Measurements from ENCODE around the gene ULBP2. TPM values are rescaled to one million over a fixed set of nuclear protein-coding genes. Genes with fewer than 3 reads are reported as not detected.

Gene ULBP2
- total RNA-seq, 1 experiment from 2014 or later, result not detected

DNA sequence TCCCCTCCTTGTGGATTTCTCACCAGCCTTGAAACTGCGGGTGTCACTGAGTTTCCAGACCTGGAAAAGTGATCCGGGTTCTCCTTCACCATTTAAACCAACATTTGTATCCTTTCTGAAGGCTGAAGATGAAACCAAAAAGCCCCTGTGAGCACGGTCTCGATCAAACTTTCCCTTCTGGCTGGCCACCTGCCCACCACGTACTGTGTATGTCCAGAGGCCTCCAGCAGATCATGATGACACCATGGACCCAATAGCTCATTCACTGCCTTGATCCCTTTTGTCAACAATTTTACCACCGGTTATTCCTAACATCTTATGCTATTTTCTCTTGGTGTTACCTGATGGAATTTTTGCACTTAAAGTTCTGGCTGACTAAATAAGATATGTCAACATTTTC, 37.5 kb downstream of the ULBP2 start:
- H3T11ph ChIP-seq (ENCODE audit: low read length), result no peak overlapping the region
- no peak overlapping the region for H4K91ac ChIP-seq (ENCODE audit: insufficient read length, low read depth, low read length)
- peaks cover 57% of the 10 kb centered on the region for H3K27me3 ChIP-seq (ENCODE audit: insufficient read depth, low read length)
- H3K79me2 ChIP-seq (ENCODE audit: insufficient read depth, low read length), result no peaks in the 10 kb centered on the region
- peaks cover 3% of the 10 kb centered on the region for H3K23me2 ChIP-seq (ENCODE audit: insufficient read length, low read depth, low read length, poor library complexity, severe bottlenecking)
- H4K20me1 ChIP-seq (ENCODE audit: control insufficient read depth, insufficient read depth, insufficient read length), result no peaks in the 10 kb centered on the region
- H3K27ac ChIP-seq (ENCODE audit: insufficient read length, low read depth, low read length), result no peak overlapping the region
- H3K4me3 Mint-ChIP-seq, result no peak overlapping the region
- no peak overlapping the region for H3K18ac ChIP-seq (ENCODE audit: insufficient read length, low read depth, low read length)
- no peak overlapping the region for H3K4ac ChIP-seq (ENCODE audit: low read depth, low read length)
- H3K9me3 ChIP-seq (ENCODE audit: control insufficient read depth, low read depth, low read length), result no peaks in the 10 kb centered on the region
- DNase-seq, result no peak
- no peak overlapping the region for H2BK20ac ChIP-seq (ENCODE audit: low read depth, low read length, poor library complexity, severe bottlenecking)
- H3K4me1 ChIP-seq (ENCODE audit: insufficient read depth, low read length), result no peaks in the 10 kb centered on the region
- no peak overlapping the region for H2BK120ac ChIP-seq (ENCODE audit: low read depth, low read length, poor library complexity, severe bottlenecking)
- H2AK5ac ChIP-seq (ENCODE audit: insufficient read length, low read length), result no peak overlapping the region
- H3K9me3 Mint-ChIP-seq, result peaks cover 0 to under 1% of the 10 kb centered on the region in 2 experiments; a peak in 2 of 5 replicates
- peaks cover 98% of the 10 kb centered on the region for H3K27me3 Mint-ChIP-seq (ENCODE audit: low read depth)
- TF ChIP-seq, protein P1, sequence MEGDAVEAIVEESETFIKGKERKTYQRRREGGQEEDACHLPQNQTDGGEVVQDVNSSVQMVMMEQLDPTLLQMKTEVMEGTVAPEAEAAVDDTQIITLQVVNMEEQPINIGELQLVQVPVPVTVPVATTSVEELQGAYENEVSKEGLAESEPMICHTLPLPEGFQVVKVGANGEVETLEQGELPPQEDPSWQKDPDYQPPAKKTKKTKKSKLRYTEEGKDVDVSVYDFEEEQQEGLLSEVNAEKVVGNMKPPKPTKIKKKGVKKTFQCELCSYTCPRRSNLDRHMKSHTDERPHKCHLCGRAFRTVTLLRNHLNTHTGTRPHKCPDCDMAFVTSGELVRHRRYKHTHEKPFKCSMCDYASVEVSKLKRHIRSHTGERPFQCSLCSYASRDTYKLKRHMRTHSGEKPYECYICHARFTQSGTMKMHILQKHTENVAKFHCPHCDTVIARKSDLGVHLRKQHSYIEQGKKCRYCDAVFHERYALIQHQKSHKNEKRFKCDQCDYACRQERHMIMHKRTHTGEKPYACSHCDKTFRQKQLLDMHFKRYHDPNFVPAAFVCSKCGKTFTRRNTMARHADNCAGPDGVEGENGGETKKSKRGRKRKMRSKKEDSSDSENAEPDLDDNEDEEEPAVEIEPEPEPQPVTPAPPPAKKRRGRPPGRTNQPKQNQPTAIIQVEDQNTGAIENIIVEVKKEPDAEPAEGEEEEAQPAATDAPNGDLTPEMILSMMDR (conservative IDR thresholded peaks at IDR 0.05), result no peak
- no peak overlapping the region for H3K23ac ChIP-seq (ENCODE audit: insufficient read length, low read depth, low read length)
- no peak overlapping the region for H2AFZ ChIP-seq (ENCODE audit: low read length)
- H4K5ac ChIP-seq (ENCODE audit: insufficient read length, low read depth, low read length), result no peak overlapping the region
- no peak overlapping the region for H3K27ac Mint-ChIP-seq
- H3K14ac ChIP-seq (ENCODE audit: insufficient read depth, low read length), result no peak overlapping the region
- H3K9ac ChIP-seq (ENCODE audit: extremely low read depth, insufficient read length, low read length), result no peak overlapping the region
- H2BK15ac ChIP-seq (ENCODE audit: low read depth, low read length), result no peak overlapping the region
- WGBS (ENCODE audit: extremely low coverage, insufficient read length, low lambda C conversion rate), result no CpG with 5 or more reads among the region's 6 CpGs
- no peak overlapping the region for H2BK5ac ChIP-seq (ENCODE audit: insufficient read length, low read length)
- H3K36me3 Mint-ChIP-seq (ENCODE audit: insufficient read depth in 1 of 3, low read depth in 3 of 3), result no peaks in the 10 kb centered on the region
- H2BK12ac ChIP-seq (ENCODE audit: insufficient read length, low read depth, low read length), result no peak overlapping the region
- H3K79me1 ChIP-seq (ENCODE audit: insufficient read depth, low read depth, low read length, poor library complexity, severe bottlenecking), result no peaks in the 10 kb centered on the region
- no peak overlapping the region for H3K56ac ChIP-seq (ENCODE audit: insufficient read length, low read depth, low read length)
- H4K8ac ChIP-seq (replicated peaks; ENCODE audit: insufficient read length, low read depth, low read length), result no peak overlapping the region
- H3K4me1 Mint-ChIP-seq, result peaks cover 5 to 15% of the 10 kb centered on the region in 2 experiments; a peak in 3 of 4 replicates
- no peak overlapping the region for H3K4me2 ChIP-seq (ENCODE audit: insufficient read depth, insufficient read length, low read length)

Measured in H9 (cell line).